Measurements from ENCODE around the gene GDPD5. TPM values are rescaled to one million over a fixed set of nuclear protein-coding genes. Genes with fewer than 3 reads are reported as not detected.

GDPD5 gene
- polyA plus RNA-seq, 2 donors: 1.9 to 3.0 TPM

GRCh38 chr11:75474878-75475766, 50.6 kb downstream of the GDPD5 start:
- Histone ChIP-seq H3K36me3 (ENCODE audit: control insufficient read depth in 2 of 2, insufficient read depth in 2 of 2, low read length in 1 of 2) (peaks cover 0 to 2% of the 10 kb centered on the region in 2 donors), H3K27ac (ENCODE audit: low read depth in 2 of 2, low read length in 1 of 2) (peak overlapping the region in 1 of 2 donors; percentile 38), H3K9me3 (ENCODE audit: control insufficient read depth in 2 of 2, insufficient read depth in 1 of 2, low read depth in 1 of 2, low read length in 1 of 2) (no peaks in the 10 kb centered on the region), H3K27me3 (ENCODE audit: control insufficient read depth in 1 of 2, insufficient read depth in 2 of 2, low read length in 2 of 2) (no peaks in the 10 kb centered on the region), H3K4me1 (ENCODE audit: control insufficient read depth in 2 of 2, insufficient read depth in 2 of 2, low read length in 1 of 2) (peaks cover 4 to 6% of the 10 kb centered on the region in 2 donors), H3K4me3 (ENCODE audit: low read depth in 1 of 2, low read length in 2 of 2) (no peak overlapping the region)
- 57 to 64% methylated on average over 15 to 16 of the region's 16 CpGs for WGBS, 2 donors

- no peak overlapping the region for H3K27ac ChIP-seq (ENCODE audit: low read depth in 2 of 2, low read length in 1 of 2)
These were observed 51.5 kb downstream of the GDPD5 start for GRCh38 chr11:75474240-75474639.

GRCh38 chr11:75473684-75474083, 52.1 kb downstream of the GDPD5 start:
- 81 to 82% methylated on average over 6 of the region's 6 CpGs for WGBS, 2 donors
- peaks cover 4 to 6% of the 10 kb centered on the region in 2 donors for H3K4me1 ChIP-seq (ENCODE audit: control insufficient read depth in 2 of 2, insufficient read depth in 2 of 2, low read length in 1 of 2)
- H3K9me3 ChIP-seq (ENCODE audit: control insufficient read depth in 2 of 2, insufficient read depth in 1 of 2, low read depth in 1 of 2, low read length in 1 of 2): no peaks in the 10 kb centered on the region
- H3K27ac ChIP-seq (ENCODE audit: low read depth in 2 of 2, low read length in 1 of 2): no peak overlapping the region
- no peaks in the 10 kb centered on the region for H3K27me3 ChIP-seq (ENCODE audit: control insufficient read depth in 1 of 2, insufficient read depth in 2 of 2, low read length in 2 of 2)
- peaks cover 0 to 2% of the 10 kb centered on the region in 2 donors for H3K36me3 ChIP-seq (ENCODE audit: control insufficient read depth in 2 of 2, insufficient read depth in 2 of 2, low read length in 1 of 2)
- H3K4me3 ChIP-seq (ENCODE audit: low read depth in 1 of 2, low read length in 2 of 2): no peak overlapping the region

More at GRCh38 chr11:75474240-75474639, 51.5 kb downstream of the GDPD5 start:
- H3K27me3 ChIP-seq (ENCODE audit: control insufficient read depth in 1 of 2, insufficient read depth in 2 of 2, low read length in 2 of 2): no peaks in the 10 kb centered on the region
- H3K4me1 ChIP-seq (ENCODE audit: control insufficient read depth in 2 of 2, insufficient read depth in 2 of 2, low read length in 1 of 2): peaks cover 4 to 6% of the 10 kb centered on the region in 2 donors
- 83 to 91% methylated on average over 1 of the region's 1 CpG for WGBS, 2 donors
- H3K36me3 ChIP-seq (ENCODE audit: control insufficient read depth in 2 of 2, insufficient read depth in 2 of 2, low read length in 1 of 2): peaks cover 0 to 2% of the 10 kb centered on the region in 2 donors
- H3K4me3 ChIP-seq (ENCODE audit: low read depth in 1 of 2, low read length in 2 of 2): no peak overlapping the region
- H3K9me3 ChIP-seq (ENCODE audit: control insufficient read depth in 2 of 2, insufficient read depth in 1 of 2, low read depth in 1 of 2, low read length in 1 of 2): no peaks in the 10 kb centered on the region

GRCh38 chr11:75472081-75472732, 53.5 kb downstream of the GDPD5 start:
- Histone ChIP-seq H3K4me1 (ENCODE audit: control insufficient read depth in 2 of 2, insufficient read depth in 2 of 2, low read length in 1 of 2) (peaks cover 4 to 6% of the 10 kb centered on the region in 2 donors), H3K27ac (ENCODE audit: low read depth in 2 of 2, low read length in 1 of 2) (no peak overlapping the region), H3K9me3 (ENCODE audit: control insufficient read depth in 2 of 2, insufficient read depth in 1 of 2, low read depth in 1 of 2, low read length in 1 of 2) (no peaks in the 10 kb centered on the region), H3K4me3 (ENCODE audit: low read depth in 1 of 2, low read length in 2 of 2) (no peak overlapping the region), H3K27me3 (ENCODE audit: control insufficient read depth in 1 of 2, insufficient read depth in 2 of 2, low read length in 2 of 2) (no peaks in the 10 kb centered on the region), H3K36me3 (ENCODE audit: control insufficient read depth in 2 of 2, insufficient read depth in 2 of 2, low read length in 1 of 2) (peaks cover 0 to 2% of the 10 kb centered on the region in 2 donors)
- WGBS, 2 donors: 96 to 99% methylated on average over 5 of the region's 5 CpGs

- Histone ChIP-seq H3K27ac (ENCODE audit: low read depth in 2 of 2, low read length in 1 of 2) (no peak overlapping the region), H3K27me3 (ENCODE audit: control insufficient read depth in 1 of 2, insufficient read depth in 2 of 2, low read length in 2 of 2) (no peaks in the 10 kb centered on the region), H3K4me1 (ENCODE audit: control insufficient read depth in 2 of 2, insufficient read depth in 2 of 2, low read length in 1 of 2) (peaks cover 4 to 6% of the 10 kb centered on the region in 2 donors), H3K4me3 (ENCODE audit: low read depth in 1 of 2, low read length in 2 of 2) (no peak overlapping the region), H3K9me3 (ENCODE audit: control insufficient read depth in 2 of 2, insufficient read depth in 1 of 2, low read depth in 1 of 2, low read length in 1 of 2) (no peaks in the 10 kb centered on the region), H3K36me3 (ENCODE audit: control insufficient read depth in 2 of 2, insufficient read depth in 2 of 2, low read length in 1 of 2) (peaks cover 0 to 2% of the 10 kb centered on the region in 2 donors)
- 56 to 67% methylated on average over 7 of the region's 7 CpGs for WGBS, 2 donors
These were observed 54.4 kb downstream of the GDPD5 start for GRCh38 chr11:75471176-75471973.

- no peak overlapping the region for H3K27ac ChIP-seq (ENCODE audit: low read depth in 2 of 2, low read length in 1 of 2)
- peaks cover 0 to 2% of the 10 kb centered on the region in 2 donors for H3K36me3 ChIP-seq (ENCODE audit: control insufficient read depth in 2 of 2, insufficient read depth in 2 of 2, low read length in 1 of 2)
- H3K4me3 ChIP-seq (ENCODE audit: low read depth in 1 of 2, low read length in 2 of 2): no peak overlapping the region
- H3K9me3 ChIP-seq (ENCODE audit: control insufficient read depth in 2 of 2, insufficient read depth in 1 of 2, low read depth in 1 of 2, low read length in 1 of 2): no peaks in the 10 kb centered on the region
- H3K27me3 ChIP-seq (ENCODE audit: control insufficient read depth in 1 of 2, insufficient read depth in 2 of 2, low read length in 2 of 2): no peaks in the 10 kb centered on the region
- 87 to 89% methylated on average over 7 of the region's 7 CpGs for WGBS, 2 donors
- peaks cover 0 to 5% of the 10 kb centered on the region in 2 donors for H3K4me1 ChIP-seq (ENCODE audit: control insufficient read depth in 2 of 2, insufficient read depth in 2 of 2, low read length in 1 of 2)
These were observed 55.2 kb downstream of the GDPD5 start for GRCh38 chr11:75470476-75471080.

- Histone ChIP-seq H3K4me1 (ENCODE audit: control insufficient read depth in 2 of 2, insufficient read depth in 2 of 2, low read length in 1 of 2) (peaks cover 0 to 4% of the 10 kb centered on the region in 2 donors), H3K27me3 (ENCODE audit: control insufficient read depth in 1 of 2, insufficient read depth in 2 of 2, low read length in 2 of 2) (no peaks in the 10 kb centered on the region), H3K36me3 (ENCODE audit: control insufficient read depth in 2 of 2, insufficient read depth in 2 of 2, low read length in 1 of 2) (peaks cover 0 to 2% of the 10 kb centered on the region in 2 donors), H3K4me3 (ENCODE audit: low read depth in 1 of 2, low read length in 2 of 2) (no peak overlapping the region), H3K9me3 (ENCODE audit: control insufficient read depth in 2 of 2, insufficient read depth in 1 of 2, low read depth in 1 of 2, low read length in 1 of 2) (no peaks in the 10 kb centered on the region), H3K27ac (ENCODE audit: low read depth in 2 of 2, low read length in 1 of 2) (no peak overlapping the region)
- 82 to 83% methylated on average over 6 of the region's 6 CpGs for WGBS, 2 donors
These were observed 55.8 kb downstream of the GDPD5 start for GRCh38 chr11:75469785-75470405.

- H3K4me1 ChIP-seq (ENCODE audit: control insufficient read depth in 2 of 2, insufficient read depth in 2 of 2, low read length in 1 of 2): peaks cover 0 to 4% of the 10 kb centered on the region in 2 donors
- 62 to 69% methylated on average over 14 of the region's 14 CpGs for WGBS, 2 donors
- no peaks in the 10 kb centered on the region for H3K27me3 ChIP-seq (ENCODE audit: control insufficient read depth in 1 of 2, insufficient read depth in 2 of 2, low read length in 2 of 2)
- H3K36me3 ChIP-seq (ENCODE audit: control insufficient read depth in 2 of 2, insufficient read depth in 2 of 2, low read length in 1 of 2): peaks cover 0 to 2% of the 10 kb centered on the region in 2 donors
- no peaks in the 10 kb centered on the region for H3K9me3 ChIP-seq (ENCODE audit: control insufficient read depth in 2 of 2, insufficient read depth in 1 of 2, low read depth in 1 of 2, low read length in 1 of 2)
- H3K4me3 ChIP-seq (ENCODE audit: low read depth in 1 of 2, low read length in 2 of 2): no peak overlapping the region
- no peak overlapping the region for H3K27ac ChIP-seq (ENCODE audit: low read depth in 2 of 2, low read length in 1 of 2)
These were observed 57.0 kb downstream of the GDPD5 start for GRCh38 chr11:75468534-75469340.

Data from esophagus (tissue), 2 donors.